ENCODE measurements around the gene AP5M1.

DNA sequence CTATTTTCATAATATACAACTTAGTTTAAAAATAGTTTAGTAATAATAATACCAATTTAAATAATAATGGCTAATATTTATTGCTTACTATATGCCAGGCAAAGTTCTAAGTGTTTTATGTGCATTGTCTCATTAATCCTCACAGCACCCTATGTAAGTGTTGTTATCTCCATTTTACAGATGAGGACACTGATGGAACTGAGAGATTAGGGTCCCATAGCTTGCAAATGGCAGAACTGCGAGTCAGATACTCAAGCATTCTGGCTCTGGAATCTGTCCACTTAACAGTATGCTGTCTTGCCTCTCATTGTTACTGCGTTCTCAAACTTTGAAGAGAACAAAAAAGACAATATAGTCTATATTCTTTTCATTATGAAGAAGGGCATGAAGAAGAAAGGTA, 19.0 kb downstream of the AP5M1 start:
- TF ChIP-seq, protein P1, sequence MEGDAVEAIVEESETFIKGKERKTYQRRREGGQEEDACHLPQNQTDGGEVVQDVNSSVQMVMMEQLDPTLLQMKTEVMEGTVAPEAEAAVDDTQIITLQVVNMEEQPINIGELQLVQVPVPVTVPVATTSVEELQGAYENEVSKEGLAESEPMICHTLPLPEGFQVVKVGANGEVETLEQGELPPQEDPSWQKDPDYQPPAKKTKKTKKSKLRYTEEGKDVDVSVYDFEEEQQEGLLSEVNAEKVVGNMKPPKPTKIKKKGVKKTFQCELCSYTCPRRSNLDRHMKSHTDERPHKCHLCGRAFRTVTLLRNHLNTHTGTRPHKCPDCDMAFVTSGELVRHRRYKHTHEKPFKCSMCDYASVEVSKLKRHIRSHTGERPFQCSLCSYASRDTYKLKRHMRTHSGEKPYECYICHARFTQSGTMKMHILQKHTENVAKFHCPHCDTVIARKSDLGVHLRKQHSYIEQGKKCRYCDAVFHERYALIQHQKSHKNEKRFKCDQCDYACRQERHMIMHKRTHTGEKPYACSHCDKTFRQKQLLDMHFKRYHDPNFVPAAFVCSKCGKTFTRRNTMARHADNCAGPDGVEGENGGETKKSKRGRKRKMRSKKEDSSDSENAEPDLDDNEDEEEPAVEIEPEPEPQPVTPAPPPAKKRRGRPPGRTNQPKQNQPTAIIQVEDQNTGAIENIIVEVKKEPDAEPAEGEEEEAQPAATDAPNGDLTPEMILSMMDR (IDR thresholded peaks at IDR 0.05) = no peak
- no peak for TF ChIP-seq POLR2AphosphoS5 (IDR thresholded peaks at IDR 0.05)
- TF ChIP-seq POLR2A (IDR thresholded peaks at IDR 0.05) = no peak
